Uterus (tissue), 2 donors: ENCODE results near the gene RPP14.

Experiments
- CTCF ChIP-seq, 4 experiments: fragments of 200-600 bp in 2 of 4; fragments of 450-650 bp in 2 of 4; sonication (generic) in 2 of 4; IDR thresholded peaks; one replicate each; pipeline ENCODE4 v1.5.1; 2016 to 2019; ENCODE audit warnings: antibody characterized with exemption in 4 of 4, mild to moderate bottlenecking in 2 of 4, moderate library complexity in 1 of 4
- POLR2A ChIP-seq, 2 donors: fragments of 450-650 bp; IDR thresholded peaks; one replicate each; pipeline ENCODE4 v1.6.1; 2016; ENCODE audit warnings: antibody characterized with exemption in 2 of 2, mild to moderate bottlenecking in 1 of 2, moderate library complexity in 1 of 2

GRCh38 chr3:58337190-58337589 is 31.1 kb downstream of the RPP14 start:
- no peak for TF ChIP-seq POLR2A (IDR thresholded peaks at IDR 0.05)
- TF ChIP-seq CTCF (IDR thresholded peaks at IDR 0.05): no peak
